Measurements from ENCODE around the gene MINPP1. TPM values are rescaled to one million over a fixed set of nuclear protein-coding genes. Genes with fewer than 3 reads are reported as not detected.
A peak's percentile ranks its signal among the peaks of the same experiment; 100 is the strongest.

Gene MINPP1
- total RNA-seq, 1 experiment from 2014 or later: 24.8 TPM

DNA sequence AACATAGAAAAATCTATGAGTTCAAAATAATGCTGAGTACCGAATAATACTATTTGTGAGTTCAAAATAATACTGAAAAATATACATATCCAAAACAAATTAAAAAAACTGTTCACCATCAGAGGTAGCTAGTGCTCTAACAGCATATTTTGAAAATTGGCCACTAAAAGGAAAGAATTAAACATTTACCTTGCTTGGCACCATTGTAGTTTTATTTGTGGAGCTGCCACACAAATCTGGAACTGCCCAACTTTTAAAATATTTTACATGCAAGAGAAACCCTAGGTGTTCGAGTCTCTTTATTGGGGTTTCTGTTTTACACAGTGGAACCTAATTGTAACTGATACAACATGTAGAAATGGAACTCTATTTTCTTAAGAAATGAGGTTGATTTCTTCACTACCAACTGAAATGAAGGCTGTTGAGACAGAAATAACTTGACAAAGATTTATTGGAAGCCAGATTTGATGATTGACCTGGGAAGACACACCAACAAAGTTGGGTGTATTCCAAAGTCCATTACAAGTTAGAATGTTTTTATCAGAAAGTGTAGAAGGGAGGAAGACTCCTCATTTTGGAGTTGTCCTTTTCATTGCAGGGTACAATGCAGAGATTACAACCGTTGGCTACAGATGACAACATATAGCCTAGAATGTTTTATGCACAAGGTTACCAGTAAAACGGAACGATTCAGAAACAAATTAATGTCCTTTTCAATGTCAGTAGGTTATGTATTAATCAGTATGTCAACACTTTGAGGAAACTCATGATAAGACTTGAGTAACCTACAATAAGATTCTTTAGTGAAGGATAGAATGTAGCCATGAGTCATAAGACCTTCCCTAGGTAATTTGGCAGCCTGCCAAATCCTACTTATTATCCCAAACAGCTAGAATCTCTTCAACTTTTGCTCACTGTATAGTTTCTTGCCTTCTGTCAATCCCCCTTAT, 81.1 kb downstream of the MINPP1 start:
- no peaks in the 10 kb centered on the region for H3K36me3 ChIP-seq (ENCODE audit: control insufficient read depth, insufficient read depth, low read length)
- TF ChIP-seq, protein P1, sequence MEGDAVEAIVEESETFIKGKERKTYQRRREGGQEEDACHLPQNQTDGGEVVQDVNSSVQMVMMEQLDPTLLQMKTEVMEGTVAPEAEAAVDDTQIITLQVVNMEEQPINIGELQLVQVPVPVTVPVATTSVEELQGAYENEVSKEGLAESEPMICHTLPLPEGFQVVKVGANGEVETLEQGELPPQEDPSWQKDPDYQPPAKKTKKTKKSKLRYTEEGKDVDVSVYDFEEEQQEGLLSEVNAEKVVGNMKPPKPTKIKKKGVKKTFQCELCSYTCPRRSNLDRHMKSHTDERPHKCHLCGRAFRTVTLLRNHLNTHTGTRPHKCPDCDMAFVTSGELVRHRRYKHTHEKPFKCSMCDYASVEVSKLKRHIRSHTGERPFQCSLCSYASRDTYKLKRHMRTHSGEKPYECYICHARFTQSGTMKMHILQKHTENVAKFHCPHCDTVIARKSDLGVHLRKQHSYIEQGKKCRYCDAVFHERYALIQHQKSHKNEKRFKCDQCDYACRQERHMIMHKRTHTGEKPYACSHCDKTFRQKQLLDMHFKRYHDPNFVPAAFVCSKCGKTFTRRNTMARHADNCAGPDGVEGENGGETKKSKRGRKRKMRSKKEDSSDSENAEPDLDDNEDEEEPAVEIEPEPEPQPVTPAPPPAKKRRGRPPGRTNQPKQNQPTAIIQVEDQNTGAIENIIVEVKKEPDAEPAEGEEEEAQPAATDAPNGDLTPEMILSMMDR (IDR thresholded peaks at IDR 0.05; ENCODE audit: insufficient read depth in 1 of 2, low read depth in 1 of 2, low read length in 1 of 2, severe bottlenecking in 1 of 2, unreplicated experiment in 1 of 2): no peak
- H3K4me1 ChIP-seq: peaks cover 31% of the 10 kb centered on the region
- Mint-ChIP-seq H3K36me3 (ENCODE audit: insufficient read depth, unreplicated experiment) (no peaks in the 10 kb centered on the region), H3K4me3 (ENCODE audit: unreplicated experiment) (peak overlapping the region; percentile 38), H3K27ac (ENCODE audit: unreplicated experiment) (peak overlapping the region; percentile 19), H3K9me3 (ENCODE audit: unreplicated experiment) (no peaks in the 10 kb centered on the region), H3K4me1 (ENCODE audit: low read depth, unreplicated experiment) (peaks cover 27% of the 10 kb centered on the region), H3K27me3 (ENCODE audit: insufficient read depth, unreplicated experiment) (no peaks in the 10 kb centered on the region)
- intact Hi-C loops (cut with micrococcal nuclease; ENCODE audit: unreplicated experiment): loop anchor here (2.0 kb wide), 1 partner anchor 61 kb away; no protein-coding TSS in a partner anchor
- DNase-seq: peak; percentile 43 to 52
- H3K4me3 ChIP-seq (ENCODE audit: low read depth, low read length): 0 out of 2 replicates have a peak overlapping the region, but pooled peaks have one; percentile 0
- BruUV-seq (replicated peaks): no TSS peak
- H3K27me3 ChIP-seq (replicated peaks; ENCODE audit: control insufficient read depth, insufficient read depth, low read length): no peaks in the 10 kb centered on the region
- POLR2A ChIA-PET: no interaction called here
- CTCF ChIA-PET: no interaction called here
- H3K9me3 ChIP-seq: no peaks in the 10 kb centered on the region

DNA sequence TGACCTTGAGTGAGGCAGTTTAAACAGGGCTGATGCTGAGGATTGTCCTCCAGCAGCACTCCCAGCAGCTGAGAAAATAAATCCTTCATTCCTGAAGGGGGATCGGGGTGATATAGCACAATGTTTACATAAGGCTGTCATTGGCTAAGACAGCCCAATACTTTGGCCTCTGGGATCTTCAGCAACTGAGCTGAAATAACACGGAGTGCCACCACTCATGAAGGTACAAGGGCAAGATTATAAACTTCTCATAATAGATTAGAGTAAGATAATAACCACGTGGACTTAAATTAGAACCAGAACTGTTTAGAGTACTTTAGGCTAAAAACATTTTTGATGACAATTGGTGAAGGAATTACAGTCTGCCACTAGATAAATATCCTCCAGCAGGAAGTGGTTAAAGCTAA, 85.0 kb downstream of the MINPP1 start:
- Histone ChIP-seq H3K9me3 (no peaks in the 10 kb centered on the region), H3K4me1 (peaks cover 31% of the 10 kb centered on the region), H3K27me3 (replicated peaks; ENCODE audit: control insufficient read depth, insufficient read depth, low read length) (no peaks in the 10 kb centered on the region), H3K4me3 (ENCODE audit: low read depth, low read length) (no peak overlapping the region), H3K36me3 (ENCODE audit: control insufficient read depth, insufficient read depth, low read length) (no peaks in the 10 kb centered on the region)
- Mint-ChIP-seq H3K4me1 (ENCODE audit: low read depth, unreplicated experiment) (peaks cover 33% of the 10 kb centered on the region), H3K4me3 (ENCODE audit: unreplicated experiment) (no peak overlapping the region), H3K27me3 (ENCODE audit: insufficient read depth, unreplicated experiment) (no peaks in the 10 kb centered on the region), H3K36me3 (ENCODE audit: insufficient read depth, unreplicated experiment) (no peaks in the 10 kb centered on the region), H3K27ac (ENCODE audit: unreplicated experiment) (peak overlapping the region; percentile 32), H3K9me3 (ENCODE audit: unreplicated experiment) (no peaks in the 10 kb centered on the region)
- no TSS peak for BruUV-seq (replicated peaks)
- TF ChIP-seq, protein P1 (IDR thresholded peaks at IDR 0.05; ENCODE audit: insufficient read depth in 1 of 2, low read depth in 1 of 2, low read length in 1 of 2, severe bottlenecking in 1 of 2, unreplicated experiment in 1 of 2): no peak
- DNase-seq: peak; percentile 11 to 45
- POLR2A ChIA-PET: no interaction called here
- CTCF ChIA-PET: no interaction called here
- intact Hi-C loops (cut with micrococcal nuclease; ENCODE audit: unreplicated experiment): no loop called here

DNA sequence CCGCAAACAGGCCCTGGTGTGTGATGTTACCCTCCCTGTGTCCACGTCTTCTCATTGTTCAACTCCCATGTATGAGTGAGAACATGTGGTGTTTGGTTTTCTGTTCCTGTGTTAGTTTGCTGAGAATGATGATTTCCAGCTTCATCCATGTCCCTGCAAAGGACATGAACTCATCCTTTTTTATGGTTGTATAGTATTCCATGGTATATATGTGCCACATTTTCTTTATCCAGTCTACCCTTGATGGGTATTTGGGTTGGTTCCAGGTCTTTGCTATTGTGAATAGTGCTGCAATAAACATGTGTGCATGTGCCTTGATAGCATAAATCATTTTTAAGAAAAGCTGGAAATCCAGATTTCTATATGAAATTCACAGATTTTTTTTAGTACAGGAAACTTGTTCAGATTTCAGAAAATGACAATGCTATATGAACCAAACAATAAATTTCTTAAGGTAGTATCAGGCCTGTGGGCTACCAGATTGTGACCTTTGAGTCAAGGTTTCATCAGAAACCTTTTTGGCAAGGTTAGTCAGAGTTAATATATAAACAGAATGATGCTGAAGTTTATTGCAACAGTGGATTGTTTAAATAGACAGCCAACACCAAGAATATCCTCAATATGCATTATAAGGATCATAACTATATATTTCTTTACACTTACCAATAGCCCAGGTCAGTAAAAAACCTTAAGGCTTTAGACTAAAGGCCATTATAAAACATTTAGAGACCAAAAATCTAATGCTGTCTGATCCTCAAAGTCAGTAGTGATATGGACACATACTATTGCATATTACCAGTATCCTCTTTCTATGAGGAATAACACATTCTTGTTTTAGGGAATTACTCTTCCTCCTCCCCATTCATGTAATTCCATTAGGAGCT, 86.3 kb downstream of the MINPP1 start:
- no peak for DNase-seq
- peaks cover 30% of the 10 kb centered on the region for H3K4me1 Mint-ChIP-seq (ENCODE audit: low read depth, unreplicated experiment)
- no peak overlapping the region for H3K4me3 Mint-ChIP-seq (ENCODE audit: unreplicated experiment)
- Histone ChIP-seq H3K4me1 (peaks cover 22% of the 10 kb centered on the region), H3K9me3 (no peaks in the 10 kb centered on the region), H3K36me3 (ENCODE audit: control insufficient read depth, insufficient read depth, low read length) (no peaks in the 10 kb centered on the region), H3K4me3 (ENCODE audit: low read depth, low read length) (no peak overlapping the region), H3K27me3 (replicated peaks; ENCODE audit: control insufficient read depth, insufficient read depth, low read length) (no peaks in the 10 kb centered on the region)
- H3K27me3 Mint-ChIP-seq (ENCODE audit: insufficient read depth, unreplicated experiment): no peaks in the 10 kb centered on the region
- TF ChIP-seq, protein P1 (IDR thresholded peaks at IDR 0.05; ENCODE audit: insufficient read depth in 1 of 2, low read depth in 1 of 2, low read length in 1 of 2, severe bottlenecking in 1 of 2, unreplicated experiment in 1 of 2): no peak
- H3K9me3 Mint-ChIP-seq (ENCODE audit: unreplicated experiment): no peaks in the 10 kb centered on the region
- CTCF ChIA-PET: no interaction called here
- H3K27ac Mint-ChIP-seq (ENCODE audit: unreplicated experiment): no peak overlapping the region
- no TSS peak for BruUV-seq (replicated peaks)
- intact Hi-C loops (cut with micrococcal nuclease; ENCODE audit: unreplicated experiment): no loop called here
- no peaks in the 10 kb centered on the region for H3K36me3 Mint-ChIP-seq (ENCODE audit: insufficient read depth, unreplicated experiment)
- POLR2A ChIA-PET: no interaction called here

All from Caco-2 (cell line).